Measurements from ENCODE around the gene TAF3.
A peak's percentile ranks its signal among the peaks of the same experiment; 100 is the strongest.

Gene TAF3

GRCh38 chr10:7846591-7846990 lies 28.3 kb downstream of the TAF3 start:
- H4K91ac ChIP-seq (ENCODE audit: low read depth, low read length), result no peak overlapping the region
- peaks cover 2% of the 10 kb centered on the region for H3K79me2 ChIP-seq (ENCODE audit: control insufficient read depth, insufficient read depth, low read length, poor library complexity)
- no peak overlapping the region for H3K14ac ChIP-seq (ENCODE audit: low read length)
- no peaks in the 10 kb centered on the region for H3K4me1 ChIP-seq (ENCODE audit: control insufficient read depth in 1 of 2, insufficient read depth in 2 of 2, low read length in 2 of 2)
- H3K9me3 ChIP-seq (ENCODE audit: insufficient read depth, low read depth, low read length), result no peaks in the 10 kb centered on the region
- H3K79me1 ChIP-seq (ENCODE audit: low read length), result no peaks in the 10 kb centered on the region
- peaks cover 0 to 2% of the 10 kb centered on the region in 2 experiments for H3K36me3 ChIP-seq (ENCODE audit: control insufficient read depth in 1 of 2, insufficient read depth in 2 of 2, low read length in 2 of 2)
- H4K12ac ChIP-seq (ENCODE audit: low read depth, low read length), result no peak overlapping the region
- H2BK5ac ChIP-seq (ENCODE audit: low read depth, low read length, poor library complexity), result no peak overlapping the region
- no peak overlapping the region for H3K23ac ChIP-seq (ENCODE audit: low read length)
- H2AK5ac ChIP-seq (ENCODE audit: low read length), result no peak overlapping the region
- no peak overlapping the region for H3K18ac ChIP-seq (ENCODE audit: low read length)
- H3K27me3 ChIP-seq (ENCODE audit: insufficient read depth, low read length), result no peaks in the 10 kb centered on the region
- no peak overlapping the region for H3K9ac ChIP-seq (ENCODE audit: low read length)
- no peak overlapping the region for H2AFZ ChIP-seq (ENCODE audit: insufficient read depth, low read length, poor library complexity)
- no peak overlapping the region for H4K8ac ChIP-seq (ENCODE audit: low read depth, low read length)
- no peak overlapping the region for H3K4ac ChIP-seq (ENCODE audit: low read depth, low read length)
- no peak overlapping the region for H2BK12ac ChIP-seq (ENCODE audit: low read length)
- H2BK120ac ChIP-seq (ENCODE audit: insufficient read depth, low read length, poor library complexity), result no peak overlapping the region
- no peak overlapping the region for H3K27ac ChIP-seq (ENCODE audit: low read depth, low read length)
- DNase-seq, result no peak
- no peak overlapping the region for H3K4me2 ChIP-seq (ENCODE audit: low read length)
- WGBS (ENCODE audit: extremely low coverage, insufficient coverage, insufficient read length), result no CpG with 5 or more reads among the region's 1 CpG
- H3K4me3 ChIP-seq (ENCODE audit: low read depth, low read length), result no peak overlapping the region

DNA sequence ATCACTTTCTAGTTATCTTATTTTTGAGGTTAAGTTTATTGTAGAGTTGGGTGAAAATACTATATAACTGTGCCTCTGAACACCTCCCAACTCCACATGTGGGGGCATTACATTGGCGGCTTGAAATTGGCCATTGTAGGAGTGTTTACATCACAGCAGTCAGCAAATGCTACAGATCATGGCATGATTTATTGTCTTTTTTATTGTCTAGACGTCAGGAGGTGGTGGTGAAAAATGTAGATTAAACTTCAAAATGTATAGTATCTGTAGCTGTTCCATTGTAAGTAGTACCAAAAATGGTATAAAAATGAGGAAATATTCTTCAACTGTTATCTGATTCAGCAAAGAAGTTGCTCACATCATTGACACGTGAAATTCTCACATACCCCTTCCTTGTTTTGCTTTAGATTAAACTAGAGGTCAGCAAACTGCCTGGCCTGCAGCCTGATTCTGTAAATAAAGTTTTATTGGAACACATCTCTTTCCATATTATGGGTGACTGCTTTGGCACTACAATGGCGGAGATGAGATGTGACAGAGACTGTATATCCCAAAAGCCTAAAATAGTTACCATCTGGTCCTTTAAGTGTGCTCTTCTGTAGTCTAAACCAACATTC lies 35.0 kb downstream of the TAF3 start:
- Histone ChIP-seq H3K27ac (ENCODE audit: low read depth, low read length) (no peak overlapping the region), H4K91ac (ENCODE audit: low read depth, low read length) (no peak overlapping the region), H3K79me1 (ENCODE audit: low read length) (peaks cover 3% of the 10 kb centered on the region), H3K4ac (ENCODE audit: low read depth, low read length) (no peak overlapping the region), H3K36me3 (ENCODE audit: control insufficient read depth in 1 of 2, insufficient read depth in 2 of 2, low read length in 2 of 2) (peaks cover 0 to 1% of the 10 kb centered on the region in 2 experiments), H2BK12ac (ENCODE audit: low read length) (no peak overlapping the region), H4K8ac (ENCODE audit: low read depth, low read length) (no peak overlapping the region), H3K23ac (ENCODE audit: low read length) (no peak overlapping the region), H2AFZ (ENCODE audit: insufficient read depth, low read length, poor library complexity) (no peak overlapping the region), H3K4me3 (ENCODE audit: low read depth, low read length) (no peak overlapping the region), H2AK5ac (ENCODE audit: low read length) (no peak overlapping the region), H3K18ac (ENCODE audit: low read length) (no peak overlapping the region), H3K27me3 (ENCODE audit: insufficient read depth, low read length) (no peaks in the 10 kb centered on the region), H2BK5ac (ENCODE audit: low read depth, low read length, poor library complexity) (no peak overlapping the region), H3K4me2 (ENCODE audit: low read length) (no peak overlapping the region), H2BK120ac (ENCODE audit: insufficient read depth, low read length, poor library complexity) (no peak overlapping the region), H3K9ac (ENCODE audit: low read length) (no peak overlapping the region), H4K12ac (ENCODE audit: low read depth, low read length) (no peak overlapping the region), H3K9me3 (ENCODE audit: insufficient read depth, low read depth, low read length) (no peaks in the 10 kb centered on the region), H3K14ac (ENCODE audit: low read length) (no peak overlapping the region), H3K79me2 (ENCODE audit: control insufficient read depth, insufficient read depth, low read length, poor library complexity) (no peaks in the 10 kb centered on the region), H3K4me1 (ENCODE audit: control insufficient read depth in 1 of 2, insufficient read depth in 2 of 2, low read length in 2 of 2) (peaks cover 0 to 7% of the 10 kb centered on the region in 2 experiments)
- DNase-seq, result peak in 1 of 2 donors; percentile 12
- WGBS (ENCODE audit: extremely low coverage, insufficient coverage, insufficient read length), result no CpG with 5 or more reads among the region's 4 CpGs

DNA sequence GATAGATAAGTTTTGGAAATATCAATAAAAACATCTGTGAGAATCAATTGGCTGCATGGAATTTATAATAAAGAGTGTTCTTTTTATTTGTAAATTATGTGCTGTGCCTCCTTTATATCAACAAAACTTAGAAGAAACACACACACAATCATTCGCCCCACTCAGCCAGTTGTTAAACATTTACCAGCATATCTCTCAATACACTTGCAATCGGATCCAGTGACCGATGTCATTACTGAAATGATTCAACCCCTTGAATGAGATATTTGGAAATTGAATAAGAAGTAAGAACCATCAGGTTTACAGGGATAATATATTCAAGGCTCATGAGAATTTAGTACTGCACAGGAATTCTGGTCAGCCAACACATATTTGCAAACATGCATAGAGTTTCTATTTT lies 35.6 kb downstream of the TAF3 start:
- no peak overlapping the region for H4K91ac ChIP-seq (ENCODE audit: low read depth, low read length)
- no peak overlapping the region for H4K12ac ChIP-seq (ENCODE audit: low read depth, low read length)
- no peak overlapping the region for H3K4ac ChIP-seq (ENCODE audit: low read depth, low read length)
- H3K9me3 ChIP-seq (ENCODE audit: insufficient read depth, low read depth, low read length), result no peaks in the 10 kb centered on the region
- DNase-seq, result no peak
- no peaks in the 10 kb centered on the region for H3K79me2 ChIP-seq (ENCODE audit: control insufficient read depth, insufficient read depth, low read length, poor library complexity)
- no peak overlapping the region for H3K18ac ChIP-seq (ENCODE audit: low read length)
- H2BK12ac ChIP-seq (ENCODE audit: low read length), result no peak overlapping the region
- H3K14ac ChIP-seq (ENCODE audit: low read length), result no peak overlapping the region
- H3K36me3 ChIP-seq (ENCODE audit: control insufficient read depth in 1 of 2, insufficient read depth in 2 of 2, low read length in 2 of 2), result peaks cover 0 to 1% of the 10 kb centered on the region in 2 experiments
- H3K4me2 ChIP-seq (ENCODE audit: low read length), result no peak overlapping the region
- H3K4me3 ChIP-seq (ENCODE audit: low read depth, low read length), result no peak overlapping the region
- H3K79me1 ChIP-seq (ENCODE audit: low read length), result peaks cover 3% of the 10 kb centered on the region
- H4K8ac ChIP-seq (ENCODE audit: low read depth, low read length), result no peak overlapping the region
- peak overlapping the region; percentile 85 for H3K27ac ChIP-seq (ENCODE audit: low read depth, low read length)
- H3K4me1 ChIP-seq (ENCODE audit: control insufficient read depth in 1 of 2, insufficient read depth in 2 of 2, low read length in 2 of 2), result peaks cover 0 to 7% of the 10 kb centered on the region in 2 experiments
- H2AFZ ChIP-seq (ENCODE audit: insufficient read depth, low read length, poor library complexity), result no peak overlapping the region
- H2AK5ac ChIP-seq (ENCODE audit: low read length), result no peak overlapping the region
- no peaks in the 10 kb centered on the region for H3K27me3 ChIP-seq (ENCODE audit: insufficient read depth, low read length)
- WGBS (ENCODE audit: extremely low coverage, insufficient coverage, insufficient read length), result no CpG with 5 or more reads among the region's 3 CpGs
- H2BK120ac ChIP-seq (ENCODE audit: insufficient read depth, low read length, poor library complexity), result no peak overlapping the region
- no peak overlapping the region for H3K9ac ChIP-seq (ENCODE audit: low read length)
- H3K23ac ChIP-seq (ENCODE audit: low read length), result no peak overlapping the region
- H2BK5ac ChIP-seq (ENCODE audit: low read depth, low read length, poor library complexity), result peak overlapping the region; percentile 84

DNA sequence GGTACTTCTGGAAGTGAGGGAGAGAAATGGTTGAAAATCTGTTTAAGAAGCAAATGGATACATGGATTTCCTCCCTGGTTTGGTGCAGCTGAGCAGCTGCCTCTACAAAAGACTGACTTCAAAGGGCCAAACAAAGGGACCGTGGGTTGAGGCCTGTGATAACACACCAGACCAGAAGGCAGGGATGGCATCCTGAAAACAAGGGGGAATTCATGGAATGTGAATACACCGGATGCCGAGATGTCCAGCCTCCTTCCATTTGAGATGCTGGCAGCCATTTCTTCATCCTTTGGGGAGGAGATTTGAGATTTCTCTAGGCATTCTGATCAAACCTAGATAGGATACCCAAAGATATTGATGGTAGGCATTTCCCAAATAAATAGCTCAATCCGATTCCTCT lies 36.9 kb downstream of the TAF3 start:
- no peak overlapping the region for H2AFZ ChIP-seq (ENCODE audit: insufficient read depth, low read length, poor library complexity)
- WGBS (ENCODE audit: extremely low coverage, insufficient coverage, insufficient read length), result no CpG with 5 or more reads among the region's 4 CpGs
- peak overlapping the region; percentile 18 for H3K4me2 ChIP-seq (ENCODE audit: low read length)

More for the DNA sequence above, 36.9 kb downstream of the TAF3 start:
- no peak overlapping the region for H4K8ac ChIP-seq (ENCODE audit: low read depth, low read length)
- DNase-seq, result peak; percentile 93 to 99
- peaks cover 0 to 7% of the 10 kb centered on the region in 2 experiments for H3K4me1 ChIP-seq (ENCODE audit: control insufficient read depth in 1 of 2, insufficient read depth in 2 of 2, low read length in 2 of 2)
- no peak overlapping the region for H4K91ac ChIP-seq (ENCODE audit: low read depth, low read length)
- no peak overlapping the region for H3K23ac ChIP-seq (ENCODE audit: low read length)
- no peak overlapping the region for H2BK5ac ChIP-seq (ENCODE audit: low read depth, low read length, poor library complexity)
- no peak overlapping the region for H2BK120ac ChIP-seq (ENCODE audit: insufficient read depth, low read length, poor library complexity)
- no peak overlapping the region for H3K14ac ChIP-seq (ENCODE audit: low read length)
- H2BK12ac ChIP-seq (ENCODE audit: low read length), result no peak overlapping the region
- H4K12ac ChIP-seq (ENCODE audit: low read depth, low read length), result no peak overlapping the region
- H3K79me2 ChIP-seq (ENCODE audit: control insufficient read depth, insufficient read depth, low read length, poor library complexity), result no peaks in the 10 kb centered on the region
- H3K9ac ChIP-seq (ENCODE audit: low read length), result no peak overlapping the region
- no peak overlapping the region for H2AK5ac ChIP-seq (ENCODE audit: low read length)
- peak overlapping the region; percentile 85 for H3K27ac ChIP-seq (ENCODE audit: low read depth, low read length)
- H3K27me3 ChIP-seq (ENCODE audit: insufficient read depth, low read length), result no peaks in the 10 kb centered on the region
- peaks cover 3% of the 10 kb centered on the region for H3K79me1 ChIP-seq (ENCODE audit: low read length)
- H3K18ac ChIP-seq (ENCODE audit: low read length), result no peak overlapping the region
- no peak overlapping the region for H3K4me3 ChIP-seq (ENCODE audit: low read depth, low read length)
- H3K9me3 ChIP-seq (ENCODE audit: insufficient read depth, low read depth, low read length), result no peaks in the 10 kb centered on the region
- H3K36me3 ChIP-seq (ENCODE audit: control insufficient read depth in 1 of 2, insufficient read depth in 2 of 2, low read length in 2 of 2), result peaks cover 0 to 1% of the 10 kb centered on the region in 2 experiments
- H3K4ac ChIP-seq (ENCODE audit: low read depth, low read length), result no peak overlapping the region
